ENCODE results near the gene MET.

Gene MET

GRCh38 chr7:116670409-116671015 lies 1.5 kb upstream of the MET start:
- peaks cover 51% of the 10 kb centered on the region for H3K27me3 ChIP-seq
- no peak for TF ChIP-seq CTCF (IDR thresholded peaks at IDR 0.05; ENCODE audit: low read depth, low read length)
- H3K4me1 ChIP-seq, result no peaks in the 10 kb centered on the region
- H3K4me3 ChIP-seq (ENCODE audit: low read depth, low read length), result no peak overlapping the region
- no peaks in the 10 kb centered on the region for H3K36me3 ChIP-seq
- DNase-seq, result no peak
- H3K9me3 ChIP-seq, result no peaks in the 10 kb centered on the region

- Histone ChIP-seq H3K4me3 (ENCODE audit: low read depth, low read length) (no peak overlapping the region), H3K36me3 (no peaks in the 10 kb centered on the region), H3K4me1 (no peaks in the 10 kb centered on the region), H3K27me3 (peaks cover 51% of the 10 kb centered on the region), H3K9me3 (no peaks in the 10 kb centered on the region)
- TF ChIP-seq CTCF (IDR thresholded peaks at IDR 0.05; ENCODE audit: low read depth, low read length), result no peak
- no peak for DNase-seq
Measured at GRCh38 chr7:116671111-116671510, 885 bp upstream of the MET start.

GRCh38 chr7:116672596-116673456 lies 830 bp downstream of the MET start:
- Histone ChIP-seq H3K9me3 (no peaks in the 10 kb centered on the region), H3K27me3 (peaks cover 51% of the 10 kb centered on the region), H3K4me1 (no peaks in the 10 kb centered on the region), H3K36me3 (no peaks in the 10 kb centered on the region), H3K4me3 (ENCODE audit: low read depth, low read length) (no peak overlapping the region)
- no peak for DNase-seq
- TF ChIP-seq CTCF (IDR thresholded peaks at IDR 0.05; ENCODE audit: low read depth, low read length), result no peak

GRCh38 chr7:116673457-116673865 lies 1.5 kb downstream of the MET start:
- Histone ChIP-seq H3K4me1 (no peaks in the 10 kb centered on the region), H3K36me3 (no peaks in the 10 kb centered on the region), H3K4me3 (ENCODE audit: low read depth, low read length) (no peak overlapping the region), H3K27me3 (peaks cover 51% of the 10 kb centered on the region), H3K9me3 (no peaks in the 10 kb centered on the region)
- DNase-seq, result no peak
- no peak for TF ChIP-seq CTCF (IDR thresholded peaks at IDR 0.05; ENCODE audit: low read depth, low read length)

GRCh38 chr7:116674508-116675173 lies 2.6 kb downstream of the MET start:
- no peaks in the 10 kb centered on the region for H3K36me3 ChIP-seq
- DNase-seq, result no peak
- no peaks in the 10 kb centered on the region for H3K9me3 ChIP-seq
- no peak overlapping the region for H3K4me3 ChIP-seq (ENCODE audit: low read depth, low read length)
- TF ChIP-seq CTCF (IDR thresholded peaks at IDR 0.05; ENCODE audit: low read depth, low read length), result no peak
- peaks cover 51% of the 10 kb centered on the region for H3K27me3 ChIP-seq
- no peaks in the 10 kb centered on the region for H3K4me1 ChIP-seq

Data from BE2C (cell line).